HEK293 (cell line): ENCODE data around the gene PAK4.
A peak's percentile ranks its signal among the peaks of the same experiment; 100 is the strongest.

Source experiments
- CTCF ChIA-PET: fragments of 350-600 bp; formaldehyde crosslinking; extraction: SDS; loops from one replicate; lab custom pipeline; 2021; ENCODE audit warnings: antibody characterized with exemption; lab: Yijun Ruan, JAX
- POLR2A ChIA-PET: fragments of 300-600 bp; formaldehyde crosslinking; extraction: SDS; loops from one replicate; lab custom pipeline; 2020; ENCODE audit warnings: antibody characterized with exemption, inconsistent platforms; lab: Yijun Ruan, JAX
- H3K27ac ChIP-seq: fragments of 200-500 bp; sonication (Bioruptor generic); 2 replicates; pipeline ENCODE4 v1.5.1; 2014; ENCODE audit warnings: low read depth, low read length, control low read depth, inconsistent platforms; ENCODE audit errors: extremely low read depth
- H3K36me3 ChIP-seq, 2 experiments: fragments of 200-500 bp in 1 of 2; sonication (Bioruptor generic) in 1 of 2; 1 replicate in 1 of 2; 2 replicates in 1 of 2; pipeline ENCODE4 v1.5.1; 2014 to 2017; ENCODE audit warnings: inconsistent platforms in 2 of 2, low read length in 2 of 2; ENCODE audit not compliant: control insufficient read depth in 2 of 2, insufficient read depth in 1 of 2
- H3K4me1 ChIP-seq: fragments of 200-500 bp; sonication (Bioruptor generic); 2 replicates; pipeline ENCODE4 v1.5.1; 2014; ENCODE audit warnings: mild to moderate bottlenecking, low read length, inconsistent platforms; ENCODE audit not compliant: control insufficient read depth, insufficient read depth
- H3K4me3 ChIP-seq: 2 replicates; pipeline ENCODE4 v1.5.1; 2011; ENCODE audit warnings: low read depth, mild to moderate bottlenecking, control low read depth, low read length, moderate library complexity
- H3K9me3 ChIP-seq: fragments of 200-500 bp; sonication (Bioruptor generic); 2 replicates; pipeline ENCODE4 v1.5.1; 2014; ENCODE audit warnings: low read depth, low read length, inconsistent platforms; ENCODE audit not compliant: control insufficient read depth, insufficient read depth
- BCL11A ChIP-seq: fragments of 450-650 bp; formaldehyde crosslinking; IDR thresholded peaks from 2 replicates; pipeline ENCODE4 v1.5.1; 2016; ENCODE audit warnings: low read depth, missing biosample characterization, missing genetic modification characterization
- GFI1B ChIP-seq: fragments of 450-650 bp; formaldehyde crosslinking; IDR thresholded peaks from 2 replicates; pipeline ENCODE4 v1.5.1; 2016; ENCODE audit warnings: missing biosample characterization, missing genetic modification characterization
- HOXD13 ChIP-seq: sonication (generic); formaldehyde crosslinking; IDR thresholded peaks from 2 replicates; pipeline ENCODE4 v1.8.0; 2022; ENCODE audit warnings: missing genetic modification reagents, borderline replicate concordance
- KLF1 ChIP-seq: fragments of 450-650 bp; formaldehyde crosslinking; IDR thresholded peaks from 2 replicates; pipeline ENCODE4 v1.5.1; 2016; ENCODE audit warnings: missing biosample characterization, missing genetic modification characterization
- KLF10 ChIP-seq: fragments of 450-650 bp; IDR thresholded peaks from 2 replicates; pipeline ENCODE4 v1.5.1; 2018; ENCODE audit warnings: missing biosample characterization, mild to moderate bottlenecking, missing genetic modification characterization
- KLF7 ChIP-seq: fragments of 450-650 bp; formaldehyde crosslinking; IDR thresholded peaks from 2 replicates; pipeline ENCODE4 v1.5.1; 2016; ENCODE audit warnings: missing biosample characterization, missing genetic modification characterization, borderline replicate concordance
- SETDB1 ChIP-seq: IDR thresholded peaks from one replicate; pipeline ENCODE4 v1.6.1; 2017; ENCODE audit warnings: mild to moderate bottlenecking, low read length, moderate library complexity, mixed read lengths; ENCODE audit not compliant: insufficient read length
- SP2 ChIP-seq: fragments of 450-650 bp; formaldehyde crosslinking; IDR thresholded peaks from 2 replicates; pipeline ENCODE4 v1.5.1; 2016; ENCODE audit warnings: missing biosample characterization, missing genetic modification characterization
- ZFHX2 ChIP-seq: fragments of 450-650 bp; formaldehyde crosslinking; conservative IDR thresholded peaks from 2 replicates; pipeline ENCODE4 v1.5.1; 2016; ENCODE audit warnings: missing biosample characterization, missing genetic modification characterization
- ZFP3 ChIP-seq: fragments of 450-650 bp; formaldehyde crosslinking; IDR thresholded peaks from 2 replicates; pipeline ENCODE4 v1.5.1; 2016; ENCODE audit warnings: low read depth, missing biosample characterization, missing genetic modification characterization
- ZIC2 ChIP-seq: fragments of 450-650 bp; formaldehyde crosslinking; IDR thresholded peaks from 2 replicates; pipeline ENCODE4 v1.5.1; 2016; ENCODE audit warnings: missing biosample characterization, missing genetic modification characterization
- ZNF366 ChIP-seq: fragments of 450-650 bp; formaldehyde crosslinking; conservative IDR thresholded peaks from 2 replicates; pipeline ENCODE4 v1.5.1; 2016; ENCODE audit warnings: missing biosample characterization, missing genetic modification characterization
- ZNF37A ChIP-seq: fragments of 450-650 bp; IDR thresholded peaks from 2 replicates; pipeline ENCODE4 v1.5.1; 2018; ENCODE audit warnings: missing biosample characterization, missing genetic modification characterization
- ZNF416 ChIP-seq: fragments of 450-650 bp; formaldehyde crosslinking; IDR thresholded peaks from 2 replicates; pipeline ENCODE4 v1.5.1; 2016; ENCODE audit warnings: missing biosample characterization, missing genetic modification characterization
- ZNF510 ChIP-seq: fragments of 450-650 bp; formaldehyde crosslinking; IDR thresholded peaks from 2 replicates; pipeline ENCODE4 v1.5.1; 2018; ENCODE audit warnings: mild to moderate bottlenecking, missing genetic modification characterization, missing biosample characterization; ENCODE audit not compliant: insufficient replicate concordance
- ZNF514 ChIP-seq: fragments of 450-650 bp; formaldehyde crosslinking; IDR thresholded peaks from 2 replicates; pipeline ENCODE4 v1.5.1; 2016; ENCODE audit warnings: missing biosample characterization, missing genetic modification characterization
- ZNF560 ChIP-seq: fragments of 450-650 bp; formaldehyde crosslinking; IDR thresholded peaks from 2 replicates; pipeline ENCODE4 v1.5.1; 2017; ENCODE audit warnings: missing biosample characterization, missing genetic modification characterization, borderline replicate concordance
- ZNF585B ChIP-seq: fragments of 450-650 bp; formaldehyde crosslinking; IDR thresholded peaks from 2 replicates; pipeline ENCODE4 v1.5.1; 2016; ENCODE audit warnings: missing biosample characterization, missing genetic modification characterization
- ZNF843 ChIP-seq: fragments of 450-650 bp; formaldehyde crosslinking; IDR thresholded peaks from 2 replicates; pipeline ENCODE4 v1.5.1; 2016; ENCODE audit warnings: missing biosample characterization, missing genetic modification characterization
- TF ChIP-seq, protein P1 (sequence below): fragments of 450-650 bp; formaldehyde crosslinking; IDR thresholded peaks from 2 replicates; pipeline ENCODE4 v1.5.0; 2017; ENCODE audit warnings: missing biosample characterization, missing genetic modification characterization, borderline replicate concordance
- TF ChIP-seq, protein P2 (sequence below): fragments of 450-650 bp; formaldehyde crosslinking; IDR thresholded peaks from 2 replicates; pipeline ENCODE4 v1.5.1; 2016; ENCODE audit warnings: missing biosample characterization, missing genetic modification characterization
- TF ChIP-seq, protein P3 (sequence below): fragments of 450-650 bp; formaldehyde crosslinking; IDR thresholded peaks from 2 replicates; pipeline ENCODE4 v1.5.1; 2017; ENCODE audit warnings: missing biosample characterization, missing genetic modification characterization
- TF ChIP-seq, protein P4 (sequence below): fragments of 450-650 bp; formaldehyde crosslinking; IDR thresholded peaks from 2 replicates; pipeline ENCODE4 v1.5.1; 2016; ENCODE audit warnings: missing biosample characterization, missing genetic modification characterization
- TF ChIP-seq, protein P5 (sequence below): fragments of 450-650 bp; formaldehyde crosslinking; IDR thresholded peaks from 2 replicates; pipeline ENCODE4 v1.5.1; 2016; ENCODE audit warnings: missing biosample characterization, missing genetic modification characterization, low read depth

The PAK4 gene

DNA sequence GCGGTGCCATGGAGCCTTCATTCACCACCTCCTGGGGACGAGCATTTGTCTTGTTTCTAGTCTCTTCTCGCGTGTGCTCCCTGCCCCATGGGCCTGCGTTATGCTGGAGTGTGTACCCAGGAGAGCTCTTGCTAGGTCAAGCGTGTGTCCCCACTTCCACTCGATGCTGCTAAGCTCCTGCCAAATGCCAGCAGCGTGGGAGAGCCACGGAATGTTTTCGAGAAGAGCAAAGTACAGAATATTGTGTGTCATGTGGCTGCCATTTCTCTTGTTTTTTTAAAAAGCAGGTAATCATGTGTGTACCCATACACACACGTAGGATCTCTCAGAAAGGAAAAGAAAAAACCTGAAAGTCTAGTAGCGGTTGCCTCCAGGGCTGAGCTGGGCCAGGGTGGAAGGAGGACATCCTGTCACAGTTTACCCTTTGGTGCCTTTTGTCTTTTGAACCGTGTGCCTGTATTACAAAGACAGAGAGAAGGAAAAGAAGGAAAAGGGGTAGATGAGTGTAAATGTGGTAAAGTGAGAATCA is 28.6 kb downstream of the PAK4 start:
- Histone ChIP-seq H3K4me3 (no peak overlapping the region), H3K4me1 (peaks cover 20% of the 10 kb centered on the region), H3K27ac (peak overlapping the region; percentile 30; the same call in 1 of the 2 replicates), H3K36me3 (peaks cover 4 to 6% of the 10 kb centered on the region in 2 experiments; a peak in 2 of 3 replicates)
- POLR2A ChIA-PET: interaction anchor here (0.8 kb wide), 1 partner anchor 21 kb away, joined by 3 read pairs; no protein-coding TSS in a partner anchor
- CTCF ChIA-PET: interaction anchor here (0.6 to 2.1 kb wide), 8 partner anchors 14 to 192 kb away, joined by 3 to 6 read pairs (median 4); no protein-coding TSS in a partner anchor
- TF ChIP-seq ZNF366 (tag by site-specific recombination): peak; percentile 12; the same call in 1 of the 2 replicates
- no peak for TF ChIP-seq ZNF560 (tag by site-specific recombination)
- TF ChIP-seq, all 188 proteins: peak for 1
- H3K9me3 ChIP-seq: peaks cover under 1% of the 10 kb centered on the region

DNA sequence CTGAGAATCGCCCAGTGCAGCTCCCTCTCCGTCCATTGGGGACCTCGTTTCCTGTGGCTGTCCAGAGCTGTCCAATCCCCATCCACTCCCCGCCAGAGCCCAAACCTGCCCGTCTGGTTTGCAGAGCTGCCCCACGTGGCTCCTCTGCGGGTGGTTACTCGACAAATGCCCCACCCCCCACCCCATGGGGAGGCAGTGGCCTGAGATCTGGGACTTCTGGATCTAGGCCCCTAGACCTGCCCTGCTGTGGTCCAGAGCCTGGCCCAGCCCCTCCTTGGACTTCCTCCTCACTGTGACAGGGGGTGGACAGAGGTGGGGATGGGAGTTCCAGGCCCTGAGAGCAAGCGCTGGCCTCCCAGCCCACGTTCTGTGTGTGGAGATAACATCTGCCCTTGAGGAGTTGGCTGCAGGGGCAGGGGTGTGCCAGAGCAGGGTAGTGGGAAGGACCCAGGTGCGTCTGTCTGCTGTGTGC is 29.1 kb downstream of the PAK4 start:
- Histone ChIP-seq H3K27ac (no peak overlapping the region), H3K9me3 (no peaks in the 10 kb centered on the region), H3K4me3 (no peak overlapping the region), H3K4me1 (peaks cover 20% of the 10 kb centered on the region), H3K36me3 (peaks cover 3 to 6% of the 10 kb centered on the region in 2 experiments; a peak in 2 of 3 replicates)
- ChIA-PET CTCF (interaction anchor here (0.6 to 2.1 kb wide), 8 partner anchors 14 to 192 kb away, joined by 3 to 6 read pairs (median 4); no protein-coding TSS in a partner anchor), POLR2A (no interaction called here)
- TF ChIP-seq ZNF37A (no peak), ZNF585B (tag by site-specific recombination) (no peak), KLF10 (no peak), KLF1 (tag by site-specific recombination) (no peak), BCL11A (tag by site-specific recombination) (no peak), SETDB1 (no peak), ZNF843 (tag by site-specific recombination) (no peak), ZNF514 (tag by site-specific recombination) (no peak), ZNF416 (tag by site-specific recombination) (no peak), GFI1B (tag by site-specific recombination) (no peak), KLF7 (tag by site-specific recombination) (no peak), SP2 (tag by site-specific recombination) (peak; percentile 42), ZIC2 (peak; percentile 57), ZFHX2 (tag by site-specific recombination) (peak; percentile 92), ZNF510 (no peak), HOXD13 (CRISPR knock-in tag) (no peak), ZFP3 (tag by site-specific recombination) (no peak)
- TF ChIP-seq, protein P1, sequence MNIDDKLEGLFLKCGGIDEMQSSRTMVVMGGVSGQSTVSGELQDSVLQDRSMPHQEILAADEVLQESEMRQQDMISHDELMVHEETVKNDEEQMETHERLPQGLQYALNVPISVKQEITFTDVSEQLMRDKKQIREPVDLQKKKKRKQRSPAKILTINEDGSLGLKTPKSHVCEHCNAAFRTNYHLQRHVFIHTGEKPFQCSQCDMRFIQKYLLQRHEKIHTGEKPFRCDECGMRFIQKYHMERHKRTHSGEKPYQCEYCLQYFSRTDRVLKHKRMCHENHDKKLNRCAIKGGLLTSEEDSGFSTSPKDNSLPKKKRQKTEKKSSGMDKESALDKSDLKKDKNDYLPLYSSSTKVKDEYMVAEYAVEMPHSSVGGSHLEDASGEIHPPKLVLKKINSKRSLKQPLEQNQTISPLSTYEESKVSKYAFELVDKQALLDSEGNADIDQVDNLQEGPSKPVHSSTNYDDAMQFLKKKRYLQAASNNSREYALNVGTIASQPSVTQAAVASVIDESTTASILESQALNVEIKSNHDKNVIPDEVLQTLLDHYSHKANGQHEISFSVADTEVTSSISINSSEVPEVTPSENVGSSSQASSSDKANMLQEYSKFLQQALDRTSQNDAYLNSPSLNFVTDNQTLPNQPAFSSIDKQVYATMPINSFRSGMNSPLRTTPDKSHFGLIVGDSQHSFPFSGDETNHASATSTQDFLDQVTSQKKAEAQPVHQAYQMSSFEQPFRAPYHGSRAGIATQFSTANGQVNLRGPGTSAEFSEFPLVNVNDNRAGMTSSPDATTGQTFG (tag by site-specific recombination): no peak
- TF ChIP-seq, protein P2, sequence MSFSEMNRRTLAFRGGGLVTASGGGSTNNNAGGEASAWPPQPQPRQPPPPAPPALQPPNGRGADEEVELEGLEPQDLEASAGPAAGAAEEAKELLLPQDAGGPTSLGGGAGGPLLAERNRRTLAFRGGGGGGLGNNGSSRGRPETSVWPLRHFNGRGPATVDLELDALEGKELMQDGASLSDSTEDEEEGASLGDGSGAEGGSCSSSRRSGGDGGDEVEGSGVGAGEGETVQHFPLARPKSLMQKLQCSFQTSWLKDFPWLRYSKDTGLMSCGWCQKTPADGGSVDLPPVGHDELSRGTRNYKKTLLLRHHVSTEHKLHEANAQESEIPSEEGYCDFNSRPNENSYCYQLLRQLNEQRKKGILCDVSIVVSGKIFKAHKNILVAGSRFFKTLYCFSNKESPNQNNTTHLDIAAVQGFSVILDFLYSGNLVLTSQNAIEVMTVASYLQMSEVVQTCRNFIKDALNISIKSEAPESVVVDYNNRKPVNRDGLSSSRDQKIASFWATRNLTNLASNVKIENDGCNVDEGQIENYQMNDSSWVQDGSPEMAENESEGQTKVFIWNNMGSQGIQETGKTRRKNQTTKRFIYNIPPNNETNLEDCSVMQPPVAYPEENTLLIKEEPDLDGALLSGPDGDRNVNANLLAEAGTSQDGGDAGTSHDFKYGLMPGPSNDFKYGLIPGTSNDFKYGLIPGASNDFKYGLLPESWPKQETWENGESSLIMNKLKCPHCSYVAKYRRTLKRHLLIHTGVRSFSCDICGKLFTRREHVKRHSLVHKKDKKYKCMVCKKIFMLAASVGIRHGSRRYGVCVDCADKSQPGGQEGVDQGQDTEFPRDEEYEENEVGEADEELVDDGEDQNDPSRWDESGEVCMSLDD: no peak
- TF ChIP-seq, protein P3, sequence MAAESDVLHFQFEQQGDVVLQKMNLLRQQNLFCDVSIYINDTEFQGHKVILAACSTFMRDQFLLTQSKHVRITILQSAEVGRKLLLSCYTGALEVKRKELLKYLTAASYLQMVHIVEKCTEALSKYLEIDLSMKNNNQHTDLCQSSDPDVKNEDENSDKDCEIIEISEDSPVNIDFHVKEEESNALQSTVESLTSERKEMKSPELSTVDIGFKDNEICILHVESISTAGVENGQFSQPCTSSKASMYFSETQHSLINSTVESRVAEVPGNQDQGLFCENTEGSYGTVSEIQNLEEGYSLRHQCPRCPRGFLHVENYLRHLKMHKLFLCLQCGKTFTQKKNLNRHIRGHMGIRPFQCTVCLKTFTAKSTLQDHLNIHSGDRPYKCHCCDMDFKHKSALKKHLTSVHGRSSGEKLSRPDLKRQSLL (tag by site-specific recombination): no peak
- TF ChIP-seq, protein P4, sequence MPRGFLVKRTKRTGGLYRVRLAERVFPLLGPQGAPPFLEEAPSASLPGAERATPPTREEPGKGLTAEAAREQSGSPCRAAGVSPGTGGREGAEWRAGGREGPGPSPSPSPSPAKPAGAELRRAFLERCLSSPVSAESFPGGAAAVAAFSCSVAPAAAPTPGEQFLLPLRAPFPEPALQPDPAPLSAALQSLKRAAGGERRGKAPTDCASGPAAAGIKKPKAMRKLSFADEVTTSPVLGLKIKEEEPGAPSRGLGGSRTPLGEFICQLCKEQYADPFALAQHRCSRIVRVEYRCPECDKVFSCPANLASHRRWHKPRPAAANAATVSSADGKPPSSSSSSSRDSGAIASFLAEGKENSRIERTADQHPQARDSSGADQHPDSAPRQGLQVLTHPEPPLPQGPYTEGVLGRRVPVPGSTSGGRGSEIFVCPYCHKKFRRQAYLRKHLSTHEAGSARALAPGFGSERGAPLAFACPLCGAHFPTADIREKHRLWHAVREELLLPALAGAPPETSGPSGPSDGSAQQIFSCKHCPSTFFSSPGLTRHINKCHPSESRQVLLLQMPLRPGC (tag by site-specific recombination): no peak
- TF ChIP-seq, protein P5, sequence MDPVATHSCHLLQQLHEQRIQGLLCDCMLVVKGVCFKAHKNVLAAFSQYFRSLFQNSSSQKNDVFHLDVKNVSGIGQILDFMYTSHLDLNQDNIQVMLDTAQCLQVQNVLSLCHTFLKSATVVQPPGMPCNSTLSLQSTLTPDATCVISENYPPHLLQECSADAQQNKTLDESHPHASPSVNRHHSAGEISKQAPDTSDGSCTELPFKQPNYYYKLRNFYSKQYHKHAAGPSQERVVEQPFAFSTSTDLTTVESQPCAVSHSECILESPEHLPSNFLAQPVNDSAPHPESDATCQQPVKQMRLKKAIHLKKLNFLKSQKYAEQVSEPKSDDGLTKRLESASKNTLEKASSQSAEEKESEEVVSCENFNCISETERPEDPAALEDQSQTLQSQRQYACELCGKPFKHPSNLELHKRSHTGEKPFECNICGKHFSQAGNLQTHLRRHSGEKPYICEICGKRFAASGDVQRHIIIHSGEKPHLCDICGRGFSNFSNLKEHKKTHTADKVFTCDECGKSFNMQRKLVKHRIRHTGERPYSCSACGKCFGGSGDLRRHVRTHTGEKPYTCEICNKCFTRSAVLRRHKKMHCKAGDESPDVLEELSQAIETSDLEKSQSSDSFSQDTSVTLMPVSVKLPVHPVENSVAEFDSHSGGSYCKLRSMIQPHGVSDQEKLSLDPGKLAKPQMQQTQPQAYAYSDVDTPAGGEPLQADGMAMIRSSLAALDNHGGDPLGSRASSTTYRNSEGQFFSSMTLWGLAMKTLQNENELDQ (tag by site-specific recombination): no peak
